Activated CD4-positive, alpha-beta T cell treated with anti-CD3 and anti-CD28 coated beads for 4 hours (primary cell): ENCODE measurements around the gene MT1A.
A peak's percentile ranks its signal among the peaks of the same experiment; 100 is the strongest.

ENCODE experiments used
- DNase-seq, 2 donors: peaks; one replicate each; pipeline ENCODE4 v3.0.0-alpha.2; 2020

Gene MT1A

DNA sequence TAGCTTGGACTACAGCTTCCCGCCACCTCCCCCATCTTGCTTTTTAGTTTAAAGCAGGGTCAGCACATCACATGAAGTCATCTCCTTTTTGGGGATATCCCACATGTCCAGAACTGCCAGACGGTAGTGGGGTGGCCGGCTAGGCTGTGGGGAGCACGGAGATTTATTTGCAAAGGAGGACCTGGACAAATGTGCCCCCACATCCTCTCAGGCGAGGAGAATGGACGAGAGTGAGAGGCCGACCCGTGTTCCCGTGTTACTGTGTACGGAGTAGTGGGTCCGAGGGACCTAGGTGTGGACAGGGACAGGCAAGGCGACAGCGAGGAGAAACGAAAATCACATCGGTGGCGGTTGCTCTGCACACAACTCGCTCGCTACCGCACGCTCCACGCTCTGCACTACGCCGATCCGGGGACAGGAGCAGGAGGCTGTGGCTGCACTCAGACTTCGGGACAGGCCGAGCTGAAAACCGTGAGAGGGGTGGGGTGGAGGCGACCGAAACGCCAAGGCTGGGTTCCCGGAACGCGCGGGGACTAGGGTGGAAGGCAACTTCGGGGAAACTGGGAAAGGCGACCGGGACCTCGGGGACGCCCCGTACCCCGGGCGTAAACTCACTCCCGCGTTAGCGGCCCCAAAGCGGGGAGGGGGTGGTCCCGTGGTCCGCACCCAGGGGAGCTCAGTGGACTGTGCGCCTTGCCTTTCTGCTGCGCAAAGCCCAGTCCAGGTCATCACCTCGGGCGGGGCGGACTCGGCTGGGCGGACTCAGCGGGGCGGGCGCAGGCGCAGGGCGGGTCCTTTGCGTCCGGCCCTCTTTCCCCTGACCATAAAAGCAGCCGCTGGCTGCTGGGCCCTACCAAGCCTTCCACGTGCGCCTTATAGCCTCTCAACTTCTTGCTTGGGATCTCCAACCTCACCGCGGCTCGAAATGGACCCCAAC, at the start of gene MT1A:
Gene MT1A, plus strand, starts transcription at position 853 of the 937 bp plus-strand sequence. Its CDS starts 73 bp downstream, at position 926.
- no peak for DNase-seq

- no peak for DNase-seq
These were observed 49.7 kb upstream of the MT1A start for GRCh38 chr16:56588781-56589140.

DNA sequence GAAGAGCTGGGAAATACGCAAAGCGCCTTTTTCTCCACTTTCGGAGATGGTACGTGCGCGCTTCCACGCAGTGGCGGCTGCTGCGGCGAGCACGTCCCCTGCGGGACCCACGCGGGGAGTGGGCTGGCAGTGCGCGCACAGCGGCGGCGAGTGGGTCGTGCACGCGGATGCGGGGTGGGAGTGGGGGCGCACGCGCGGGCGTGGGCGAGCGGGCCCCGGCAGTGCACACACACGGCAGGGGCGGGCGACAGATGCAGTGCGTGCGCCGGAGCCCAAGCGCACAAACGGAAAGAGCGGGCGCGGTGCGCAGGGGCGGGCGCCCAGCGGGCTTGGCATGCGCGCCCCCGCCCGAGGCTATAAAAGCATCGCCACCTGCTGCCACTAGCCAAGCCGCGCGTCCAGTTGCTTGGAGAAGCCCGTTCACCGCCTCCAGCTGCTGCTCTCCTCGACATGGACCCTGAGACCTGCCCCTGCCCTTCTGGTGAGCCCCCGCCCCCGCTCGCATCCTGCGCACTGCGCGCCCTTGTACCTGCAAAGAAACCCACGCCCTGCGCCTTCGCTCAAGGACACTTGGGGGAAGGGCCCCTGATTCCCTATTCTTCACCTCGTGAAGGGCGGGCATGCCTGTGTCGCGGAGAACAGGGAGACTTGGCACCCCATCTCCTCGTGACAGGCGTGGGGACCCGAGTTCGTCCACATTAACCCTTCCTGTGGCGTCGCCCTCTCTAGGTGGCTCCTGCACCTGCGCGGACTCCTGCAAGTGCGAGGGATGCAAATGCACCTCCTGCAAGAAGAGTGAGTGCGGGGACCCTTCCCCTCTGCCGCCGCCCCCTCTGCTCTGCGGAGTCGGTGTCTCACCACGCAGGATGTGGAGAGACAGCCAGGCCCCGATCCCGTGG, 49.1 kb upstream of the MT1A start, which contains the start of gene MT3:
Gene MT3, plus strand, starts transcription at position 388 of the 899 bp plus-strand sequence. Its CDS starts 63 bp downstream, at position 451.
- DNase-seq = peak in 1 of 2 donors; percentile 27

DNA sequence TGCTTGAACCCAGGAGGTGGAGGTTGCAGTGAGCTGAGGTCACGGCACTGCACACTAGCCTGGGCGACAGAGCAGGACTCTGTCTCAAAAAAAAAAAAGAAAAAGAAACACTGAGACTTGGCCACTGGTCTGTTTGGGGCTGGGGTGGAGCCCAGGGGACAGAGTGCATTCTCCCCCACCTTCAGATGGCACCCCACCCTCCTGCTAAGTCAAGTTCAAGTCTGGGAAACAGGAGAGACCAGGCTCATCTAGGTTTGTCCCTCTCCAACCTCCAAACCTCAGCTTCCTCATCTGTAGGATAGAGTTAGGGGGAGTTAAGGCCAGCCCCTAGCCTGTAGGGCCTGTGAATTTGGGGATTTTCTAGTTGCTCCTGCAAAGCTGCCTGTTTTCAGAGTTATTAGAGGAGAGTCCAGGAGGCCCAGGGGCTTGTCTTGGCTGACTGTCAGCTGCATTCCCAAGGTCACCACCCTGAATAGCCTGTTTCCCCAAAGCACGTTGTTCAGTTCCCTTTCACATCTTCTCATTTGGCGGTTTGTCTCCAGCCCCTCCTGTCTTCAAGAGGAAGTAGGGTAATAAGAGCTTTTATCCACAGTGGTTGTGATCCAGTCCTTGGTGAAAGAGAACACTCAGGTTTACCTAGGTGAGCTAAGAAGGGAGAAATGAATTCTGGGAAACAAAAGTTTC, 46.9 kb upstream of the MT1A start:
- DNase-seq = no peak

DNA sequence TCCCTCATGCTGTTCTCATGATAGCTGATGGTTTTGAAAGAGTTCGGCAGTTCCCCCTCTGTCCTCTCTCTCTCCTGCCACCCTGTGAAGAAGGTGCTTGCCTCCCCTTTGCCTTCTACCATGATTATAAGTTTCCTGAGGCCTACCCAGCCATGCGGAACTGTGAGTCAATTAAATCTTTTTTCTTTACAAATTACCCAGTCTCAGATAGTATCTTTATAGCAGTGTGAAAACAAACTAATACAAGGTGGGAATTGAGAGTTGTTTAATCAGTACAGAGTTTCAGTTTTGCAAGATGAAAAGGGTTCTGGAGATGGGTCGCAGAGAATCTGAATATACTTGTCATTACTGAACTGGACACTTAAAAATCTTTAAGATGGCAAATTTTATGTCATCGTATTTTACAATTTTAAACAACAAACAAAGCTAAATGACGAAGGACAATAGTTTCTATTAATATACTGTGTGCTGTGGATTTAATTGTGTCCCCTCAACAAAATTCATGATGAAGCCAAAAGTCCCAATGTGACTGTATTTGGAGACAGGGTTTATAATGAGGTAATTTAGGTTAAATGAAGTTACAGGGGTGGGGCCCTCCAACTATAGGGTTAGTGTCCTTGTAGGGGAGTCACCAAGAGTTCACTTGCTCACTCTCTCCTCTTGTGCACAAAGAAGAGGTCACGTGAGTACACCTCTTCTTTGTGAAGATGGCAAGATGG, 44.7 kb upstream of the MT1A start:
- no peak for DNase-seq

DNA sequence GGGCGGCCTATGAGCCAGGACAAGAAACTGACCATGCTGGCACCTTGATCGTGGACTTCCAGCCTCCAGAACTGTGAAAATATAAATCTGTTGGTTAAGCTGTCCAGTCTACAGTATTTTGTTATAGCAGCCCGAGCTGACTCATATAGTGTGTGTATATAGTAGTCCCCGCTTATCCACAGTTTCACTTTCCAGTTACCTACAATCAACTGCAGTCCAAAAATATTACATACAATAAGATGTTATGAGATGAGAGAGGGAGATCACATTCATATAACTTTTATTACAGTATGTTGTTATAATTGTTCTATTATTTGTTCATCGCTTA, 44.2 kb upstream of the MT1A start:
- DNase-seq = no peak

DNA sequence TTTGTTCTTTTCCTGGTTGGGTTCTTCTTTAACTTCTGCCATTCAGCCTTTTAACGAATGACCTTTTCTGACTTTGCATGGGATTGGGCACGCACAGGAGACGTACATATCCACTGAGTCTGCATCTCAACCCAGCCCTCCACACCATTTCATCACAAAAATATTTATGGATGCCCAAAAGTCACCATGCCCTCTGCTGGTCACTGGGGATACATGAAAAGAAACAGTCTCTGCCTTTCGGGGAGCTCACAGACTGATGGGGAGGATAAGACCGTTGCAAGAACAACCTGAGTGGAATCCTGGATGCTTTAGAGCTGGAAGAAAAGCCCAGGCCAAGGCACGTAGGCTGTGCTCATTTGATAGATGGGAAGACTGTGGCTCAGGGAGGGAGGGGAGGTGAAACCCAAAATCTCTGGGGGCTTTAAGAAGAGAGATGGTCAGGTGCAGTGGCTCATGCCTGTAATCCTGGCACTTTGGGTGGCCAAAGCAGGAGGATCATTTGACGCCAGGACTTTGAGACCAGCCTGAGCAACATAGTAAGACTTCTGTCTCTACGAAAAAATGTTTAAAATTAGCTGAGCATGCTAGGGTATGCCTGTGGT, 38.0 kb upstream of the MT1A start:
- DNase-seq = peak in 1 of 2 donors; percentile 16

DNA sequence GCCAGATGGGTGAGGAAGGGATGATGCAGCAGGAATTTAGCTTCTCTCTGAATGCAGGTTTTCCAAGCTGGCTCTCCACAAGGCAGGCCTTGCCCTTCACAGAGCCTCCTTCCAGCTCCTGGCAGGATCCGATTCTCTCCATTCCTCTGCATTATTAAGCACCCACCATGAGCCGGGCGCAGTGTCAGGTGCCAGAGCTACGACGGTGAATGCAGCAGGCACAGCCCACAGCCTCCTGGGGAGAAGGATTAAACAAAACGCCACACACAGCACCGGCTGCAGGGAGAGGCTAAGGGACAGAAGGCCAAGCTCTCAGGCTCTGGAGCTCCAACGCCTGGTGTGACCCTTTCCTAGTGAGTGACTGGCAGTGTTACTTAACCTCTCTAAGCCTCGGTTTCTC, 37.1 kb upstream of the MT1A start:
- no peak for DNase-seq

DNA sequence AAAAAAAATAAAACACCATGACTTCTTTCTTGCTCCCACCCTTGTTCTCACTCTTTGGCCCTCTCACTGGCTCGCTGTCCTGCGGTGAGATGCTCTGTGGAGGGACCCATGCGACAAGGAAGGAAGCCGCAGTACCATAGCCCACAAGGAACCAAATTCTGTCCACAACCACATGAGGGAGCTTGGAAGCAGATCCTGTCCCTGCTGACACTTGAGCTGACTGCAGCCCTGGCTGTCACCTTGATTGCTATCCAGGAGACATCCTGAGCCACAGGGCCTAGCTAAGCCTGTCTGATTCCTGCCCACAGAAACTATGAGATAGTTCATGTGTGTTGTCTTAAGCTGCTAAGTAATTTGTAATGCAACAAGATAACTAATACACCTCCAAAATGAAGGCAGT, 34.9 kb upstream of the MT1A start:
- DNase-seq = peak in 1 of 2 donors; percentile 11

GRCh38 chr16:56604966-56605365, 33.5 kb upstream of the MT1A start:
- DNase-seq = no peak

DNA sequence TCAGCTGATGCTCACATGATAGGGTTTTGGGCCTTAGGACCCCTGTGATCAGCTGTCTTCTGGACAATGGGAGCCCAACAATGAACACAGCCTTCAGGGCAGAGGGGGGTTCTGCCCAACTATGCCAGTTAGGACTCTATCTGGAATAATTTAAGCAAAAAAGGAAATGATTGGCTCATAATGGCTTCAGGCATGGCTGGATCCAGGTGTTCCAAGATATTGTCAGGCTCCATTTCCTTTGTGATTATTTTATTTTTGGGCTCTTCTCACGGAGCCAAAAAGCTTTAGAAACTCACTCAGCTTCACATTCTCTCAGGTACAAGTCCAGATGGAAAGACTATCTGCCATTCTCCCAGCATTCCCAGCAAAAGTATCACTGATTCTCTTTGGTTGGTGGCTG, 33.0 kb upstream of the MT1A start:
- DNase-seq = no peak

- no peak for DNase-seq
These were observed 32.4 kb upstream of the MT1A start for GRCh38 chr16:56606071-56606475.

- DNase-seq = no peak
These were observed 31.9 kb upstream of the MT1A start for GRCh38 chr16:56606476-56607108.

- DNase-seq = no peak
These were observed 31.3 kb upstream of the MT1A start for GRCh38 chr16:56607109-56607618.

- DNase-seq = no peak
These were observed 30.8 kb upstream of the MT1A start for GRCh38 chr16:56607675-56608042.

- DNase-seq = peak; percentile 83 to 86
These were observed 30.2 kb upstream of the MT1A start, which contains the start of gene MT2A for GRCh38 chr16:56608043-56608875. Gene MT2A, plus strand, starts transcription at chr16:56608584. Its CDS starts 72 bp downstream, at chr16:56608656.

GRCh38 chr16:56608876-56609462, 29.5 kb upstream of the MT1A start:
- no peak for DNase-seq

GRCh38 chr16:56609463-56609921, 29.0 kb upstream of the MT1A start:
- DNase-seq = peak; percentile 77 to 79

- peak; percentile 83 for DNase-seq
These were observed 28.4 kb upstream of the MT1A start for GRCh38 chr16:56610017-56610608.
